ENCODE data around the gene OSTN. TPM values are rescaled to one million over a fixed set of nuclear protein-coding genes. Genes with fewer than 3 reads are reported as not detected.

Gene OSTN
- total RNA-seq, 1 donor from 2014 or later = 0.75 TPM

DNA sequence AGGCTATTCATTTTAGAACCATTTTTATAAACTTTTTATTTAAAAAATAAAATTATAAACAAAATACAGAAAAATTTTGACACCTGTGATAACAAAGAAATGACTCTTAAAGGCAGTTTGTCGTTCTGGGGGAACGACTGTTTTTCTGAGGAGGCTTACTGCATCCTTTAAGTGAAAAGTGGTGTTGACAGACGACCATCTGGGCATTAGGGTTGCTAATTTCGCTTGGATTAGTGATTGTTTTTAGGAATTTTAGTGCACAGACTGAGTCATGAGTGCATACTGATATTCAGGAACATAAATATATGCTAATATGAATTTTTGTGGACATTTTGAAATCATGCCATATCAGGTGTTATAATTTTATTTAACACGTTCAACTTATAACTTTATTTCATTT, 28.5 kb downstream of the OSTN start:
- DNase-seq (ENCODE audit: low read depth, low spot score) = no peak
- no peaks in the 10 kb centered on the region for H3K4me1 Mint-ChIP-seq
- no peaks in the 10 kb centered on the region for H3K9me3 Mint-ChIP-seq
- TF ChIP-seq, protein P1, sequence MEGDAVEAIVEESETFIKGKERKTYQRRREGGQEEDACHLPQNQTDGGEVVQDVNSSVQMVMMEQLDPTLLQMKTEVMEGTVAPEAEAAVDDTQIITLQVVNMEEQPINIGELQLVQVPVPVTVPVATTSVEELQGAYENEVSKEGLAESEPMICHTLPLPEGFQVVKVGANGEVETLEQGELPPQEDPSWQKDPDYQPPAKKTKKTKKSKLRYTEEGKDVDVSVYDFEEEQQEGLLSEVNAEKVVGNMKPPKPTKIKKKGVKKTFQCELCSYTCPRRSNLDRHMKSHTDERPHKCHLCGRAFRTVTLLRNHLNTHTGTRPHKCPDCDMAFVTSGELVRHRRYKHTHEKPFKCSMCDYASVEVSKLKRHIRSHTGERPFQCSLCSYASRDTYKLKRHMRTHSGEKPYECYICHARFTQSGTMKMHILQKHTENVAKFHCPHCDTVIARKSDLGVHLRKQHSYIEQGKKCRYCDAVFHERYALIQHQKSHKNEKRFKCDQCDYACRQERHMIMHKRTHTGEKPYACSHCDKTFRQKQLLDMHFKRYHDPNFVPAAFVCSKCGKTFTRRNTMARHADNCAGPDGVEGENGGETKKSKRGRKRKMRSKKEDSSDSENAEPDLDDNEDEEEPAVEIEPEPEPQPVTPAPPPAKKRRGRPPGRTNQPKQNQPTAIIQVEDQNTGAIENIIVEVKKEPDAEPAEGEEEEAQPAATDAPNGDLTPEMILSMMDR (conservative IDR thresholded peaks at IDR 0.05) = no peak
- no peaks in the 10 kb centered on the region for H3K36me3 Mint-ChIP-seq (ENCODE audit: low read depth)
- H3K27ac Mint-ChIP-seq (ENCODE audit: unreplicated experiment) = no peak overlapping the region
- no peak overlapping the region for H3K4me3 Mint-ChIP-seq
- no peaks in the 10 kb centered on the region for H3K27me3 Mint-ChIP-seq (ENCODE audit: low read depth)

DNA sequence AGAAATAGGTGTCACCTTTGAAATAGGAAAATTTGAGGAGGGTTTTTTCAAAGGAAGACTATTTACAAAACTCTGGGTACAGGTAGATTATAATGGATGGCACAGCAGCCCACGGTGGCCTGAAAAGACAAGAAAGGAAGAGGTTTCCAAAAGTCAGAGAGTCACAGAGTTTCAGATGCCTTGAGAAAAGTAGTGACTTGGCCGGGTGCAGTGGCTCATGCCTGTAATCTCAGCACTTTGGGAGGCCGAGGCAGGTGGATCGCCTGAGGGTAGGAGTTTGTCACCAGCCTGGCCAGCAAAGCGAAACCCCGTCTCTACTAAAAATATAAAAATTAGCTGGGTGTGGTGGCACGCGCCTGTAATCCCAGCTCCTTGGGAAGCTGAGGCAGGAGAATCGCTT, 35.2 kb downstream of the OSTN start:
- H3K4me1 Mint-ChIP-seq = peaks cover 17% of the 10 kb centered on the region
- no peaks in the 10 kb centered on the region for H3K9me3 Mint-ChIP-seq
- no peaks in the 10 kb centered on the region for H3K27me3 Mint-ChIP-seq (ENCODE audit: low read depth)
- no peak overlapping the region for H3K27ac Mint-ChIP-seq (ENCODE audit: unreplicated experiment)
- no peaks in the 10 kb centered on the region for H3K36me3 Mint-ChIP-seq (ENCODE audit: low read depth)
- TF ChIP-seq, protein P1 (conservative IDR thresholded peaks at IDR 0.05) = no peak
- no peak for DNase-seq (ENCODE audit: low read depth, low spot score)
- no peak overlapping the region for H3K4me3 Mint-ChIP-seq

DNA sequence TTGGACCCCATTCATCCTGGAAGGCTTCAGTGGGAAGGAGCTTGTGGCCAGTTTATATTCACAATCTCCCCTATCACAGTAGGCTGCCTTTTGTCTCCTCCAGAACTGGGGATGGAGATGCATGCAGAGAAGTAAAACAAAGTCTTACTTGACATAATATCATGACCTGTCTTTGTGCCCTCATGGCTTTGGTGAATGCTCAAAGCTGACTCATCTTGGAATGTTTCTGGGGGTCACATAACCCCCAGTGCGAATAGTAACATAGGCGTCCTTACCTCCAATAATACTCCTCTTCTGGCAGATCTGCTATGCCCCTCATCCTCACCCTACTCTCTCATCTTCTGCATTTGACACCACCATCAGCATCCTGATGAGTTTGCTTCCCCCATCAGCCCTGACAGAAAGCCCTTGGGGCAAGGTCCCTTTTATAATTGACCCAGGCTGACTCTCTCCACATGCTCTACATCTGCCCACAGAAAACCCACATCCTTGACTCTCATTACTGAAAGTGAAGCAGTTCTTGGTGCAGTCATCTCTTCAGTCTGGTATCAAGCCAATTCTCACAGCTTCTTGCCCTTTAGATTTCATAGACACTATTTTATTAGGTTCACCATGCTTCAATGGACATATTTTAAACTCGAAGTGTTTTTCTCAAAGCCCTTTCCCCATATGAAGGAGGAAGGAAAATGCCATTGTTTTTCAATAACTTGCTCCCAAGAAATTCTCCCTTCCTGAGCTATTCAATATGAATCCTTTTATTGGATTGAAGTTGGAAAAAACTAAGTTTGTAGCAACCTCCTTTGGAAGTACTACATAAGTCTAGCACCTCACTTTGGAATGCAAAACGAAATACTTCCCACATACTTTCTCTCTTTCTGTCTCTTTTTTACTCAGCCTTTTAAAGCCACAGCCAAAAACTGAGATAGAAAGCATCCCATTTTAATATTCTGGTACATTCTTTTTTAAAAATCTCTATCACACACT, 36.6 kb downstream of the OSTN start:
- H3K36me3 Mint-ChIP-seq (ENCODE audit: low read depth) = no peaks in the 10 kb centered on the region
- no peaks in the 10 kb centered on the region for H3K27me3 Mint-ChIP-seq (ENCODE audit: low read depth)
- no peak overlapping the region for H3K4me3 Mint-ChIP-seq
- no peak for DNase-seq (ENCODE audit: low read depth, low spot score)
- H3K4me1 Mint-ChIP-seq = peaks cover 17% of the 10 kb centered on the region
- no peaks in the 10 kb centered on the region for H3K9me3 Mint-ChIP-seq
- no peak overlapping the region for H3K27ac Mint-ChIP-seq (ENCODE audit: unreplicated experiment)
- TF ChIP-seq, protein P1 (conservative IDR thresholded peaks at IDR 0.05) = no peak

DNA sequence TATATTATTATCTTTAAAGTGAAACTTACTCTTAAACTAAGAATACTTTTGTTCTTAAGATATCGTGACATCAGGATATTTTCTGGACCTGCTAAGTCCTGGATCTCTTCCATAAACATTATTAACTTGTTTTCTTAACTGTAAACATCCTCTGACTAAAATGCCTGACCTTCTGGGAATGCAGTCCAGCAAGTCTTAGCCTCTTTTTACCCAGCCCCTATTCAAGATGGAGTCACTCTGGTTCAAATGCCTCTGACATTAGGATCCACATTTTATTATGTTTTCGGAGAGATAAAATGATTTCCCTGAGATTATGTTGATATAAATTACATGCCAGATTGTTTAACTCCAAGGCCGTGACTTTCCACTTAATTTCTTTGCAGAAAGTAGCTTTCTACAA, 37.6 kb downstream of the OSTN start:
- Mint-ChIP-seq H3K27me3 (ENCODE audit: low read depth) (no peaks in the 10 kb centered on the region), H3K4me1 (peaks cover 17% of the 10 kb centered on the region), H3K27ac (ENCODE audit: unreplicated experiment) (no peak overlapping the region), H3K4me3 (no peak overlapping the region), H3K36me3 (ENCODE audit: low read depth) (no peaks in the 10 kb centered on the region), H3K9me3 (no peaks in the 10 kb centered on the region)
- TF ChIP-seq, protein P1 (conservative IDR thresholded peaks at IDR 0.05) = no peak
- DNase-seq (ENCODE audit: low read depth, low spot score) = no peak

DNA sequence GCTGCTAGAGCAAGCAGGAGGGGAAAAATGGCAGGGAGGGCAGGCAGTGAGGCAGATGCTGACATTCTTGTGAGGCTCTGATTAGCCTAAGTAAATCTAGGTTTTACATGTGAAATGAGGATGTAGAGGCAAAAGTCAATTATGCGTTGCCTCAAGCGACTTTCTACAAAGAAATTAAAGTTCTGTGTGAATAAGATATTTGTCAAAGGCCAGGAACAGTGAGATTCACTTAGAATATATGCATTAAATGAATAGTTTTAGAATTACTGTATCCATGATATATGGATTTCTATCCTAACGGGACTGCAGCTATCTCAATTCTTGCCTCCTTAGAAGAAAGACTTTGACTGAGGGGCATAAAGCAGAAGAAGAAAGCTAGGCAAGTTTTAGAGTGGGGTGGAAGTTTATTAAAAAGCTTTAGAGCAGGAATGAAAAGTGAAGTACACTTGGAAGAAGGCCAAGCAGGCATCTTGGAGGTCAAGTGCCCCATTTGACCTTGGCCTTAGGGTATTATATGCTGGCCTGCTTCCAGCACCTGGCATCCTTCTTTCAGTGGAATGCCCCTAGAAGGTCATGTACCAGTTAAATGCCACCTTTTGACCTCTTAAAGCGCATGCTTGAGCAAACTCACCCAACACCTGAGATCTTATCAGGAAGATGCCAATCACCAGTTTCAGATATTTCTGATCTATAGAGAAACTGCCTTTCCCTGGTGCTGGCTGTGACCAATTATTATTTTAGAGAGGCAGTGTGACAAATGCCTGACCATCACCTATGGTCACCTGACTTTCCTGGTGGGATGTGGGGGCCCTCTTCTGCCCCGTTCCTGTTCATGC, 38.2 kb downstream of the OSTN start:
- Mint-ChIP-seq H3K4me3 (no peak overlapping the region), H3K27me3 (ENCODE audit: low read depth) (no peaks in the 10 kb centered on the region), H3K36me3 (ENCODE audit: low read depth) (no peaks in the 10 kb centered on the region), H3K9me3 (no peaks in the 10 kb centered on the region), H3K4me1 (peaks cover 17% of the 10 kb centered on the region), H3K27ac (ENCODE audit: unreplicated experiment) (no peak overlapping the region)
- no peak for DNase-seq (ENCODE audit: low read depth, low spot score)
- TF ChIP-seq, protein P1 (conservative IDR thresholded peaks at IDR 0.05) = no peak

All from neural crest cell (in vitro differentiated cells).